ENCODE results near the gene FIGNL1.

The FIGNL1 gene

DNA sequence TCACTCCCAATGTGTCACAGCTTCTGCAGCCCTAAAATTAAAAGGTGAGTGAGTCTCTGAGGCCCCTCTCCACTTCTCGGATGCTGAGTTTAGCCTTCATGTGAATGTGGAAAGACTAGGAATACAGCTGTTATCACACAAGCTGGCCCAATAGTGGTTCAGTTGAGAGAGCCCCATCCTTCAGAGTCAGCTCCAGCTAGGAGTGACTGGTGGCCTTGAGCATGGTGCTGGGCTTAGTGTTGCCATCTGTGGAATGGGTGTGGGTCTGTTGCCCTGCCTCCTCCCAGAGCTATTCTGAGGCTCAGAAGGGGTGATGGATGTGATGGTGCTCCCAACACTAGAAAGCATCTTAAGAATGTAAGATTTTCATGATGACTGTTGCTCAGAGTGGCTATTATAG is 55.8 kb downstream of the FIGNL1 start:
- no peak for DNase-seq

Measured in CD4-positive, alpha-beta T cell treated with Interleukin-4 for 4 hours (primary cell).